ENCODE measurements around the gene CEP41. TPM values are rescaled to one million over a fixed set of nuclear protein-coding genes. Genes with fewer than 3 reads are reported as not detected.

Gene CEP41
- total RNA-seq, 4 donors from 2014 or later: 1.8 to 6.2 (median 1.9) TPM

GRCh38 chr7:130397758-130398073 is 43.1 kb downstream of the CEP41 start:
- intact Hi-C loops (cut with DNase I; ENCODE audit: low total_unique reads) (no loop called here), in situ Hi-C loops (cut with MboI; ENCODE audit: low sequenced_read_pairs in 4 of 4) (no loop called here)
- H3K36me3 ChIP-seq: no peaks in the 10 kb centered on the region
- H3K4me1 ChIP-seq: no peaks in the 10 kb centered on the region
- H3K9me3 ChIP-seq: no peaks in the 10 kb centered on the region
- no peaks in the 10 kb centered on the region for H3K27me3 ChIP-seq
- TF ChIP-seq CTCF (IDR thresholded peaks at IDR 0.05 in 4 of 5, conservative IDR thresholded peaks at IDR 0.05 in 1 of 5): no peak
- no peak for TF ChIP-seq POLR2A (IDR thresholded peaks at IDR 0.05)
- no peak for ATAC-seq
- no peak overlapping the region for H3K27ac ChIP-seq
- H3K4me3 ChIP-seq: no peak overlapping the region
- DNase-seq: no peak

GRCh38 chr7:130397051-130397757 is 43.6 kb downstream of the CEP41 start:
- ATAC-seq (no peak), DNase-seq (no peak)
- no peak overlapping the region for H3K4me3 ChIP-seq
- H3K4me1 ChIP-seq: no peaks in the 10 kb centered on the region
- no peaks in the 10 kb centered on the region for H3K27me3 ChIP-seq
- no peaks in the 10 kb centered on the region for H3K36me3 ChIP-seq
- TF ChIP-seq CTCF (IDR thresholded peaks at IDR 0.05 in 4 of 5, conservative IDR thresholded peaks at IDR 0.05 in 1 of 5) (no peak), POLR2A (IDR thresholded peaks at IDR 0.05) (no peak)
- in situ Hi-C loops (cut with MboI; ENCODE audit: low sequenced_read_pairs in 4 of 4): no loop called here
- no peaks in the 10 kb centered on the region for H3K9me3 ChIP-seq
- H3K27ac ChIP-seq: no peak overlapping the region
- intact Hi-C loops (cut with DNase I; ENCODE audit: low total_unique reads): no loop called here

DNA sequence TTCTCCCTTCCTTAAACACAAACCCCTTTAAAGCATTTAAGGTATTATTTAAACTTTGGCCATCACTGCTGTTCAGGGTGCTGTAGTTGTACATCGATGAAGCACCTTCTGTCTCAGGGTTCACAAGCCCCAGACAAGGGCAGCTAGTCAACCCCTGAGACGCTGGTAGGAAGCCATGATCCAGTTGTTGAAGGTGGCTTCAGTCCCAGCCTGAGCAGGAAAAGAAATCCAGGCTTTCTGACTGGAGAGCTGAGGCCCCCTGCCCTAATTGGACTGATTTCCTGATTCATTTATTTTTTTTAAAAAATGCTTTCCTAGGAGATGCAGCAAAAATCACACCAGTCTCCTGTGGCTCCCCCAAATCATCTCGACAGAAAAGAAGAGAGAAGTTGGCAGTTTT is 44.7 kb downstream of the CEP41 start:
- no peaks in the 10 kb centered on the region for H3K9me3 ChIP-seq
- H3K4me1 ChIP-seq: no peaks in the 10 kb centered on the region
- H3K36me3 ChIP-seq: no peaks in the 10 kb centered on the region
- H3K27me3 ChIP-seq: no peaks in the 10 kb centered on the region
- H3K4me3 ChIP-seq: no peak overlapping the region
- intact Hi-C loops (cut with DNase I; ENCODE audit: low total_unique reads): no loop called here
- no peak overlapping the region for H3K27ac ChIP-seq
- in situ Hi-C loops (cut with MboI; ENCODE audit: low sequenced_read_pairs in 4 of 4): no loop called here
- no peak for ATAC-seq
- TF ChIP-seq CTCF (IDR thresholded peaks at IDR 0.05 in 4 of 5, conservative IDR thresholded peaks at IDR 0.05 in 1 of 5) (no peak), POLR2A (IDR thresholded peaks at IDR 0.05) (no peak)
- no peak for DNase-seq

GRCh38 chr7:130395421-130395820 is 45.4 kb downstream of the CEP41 start:
- Histone ChIP-seq H3K27me3 (no peaks in the 10 kb centered on the region), H3K4me3 (no peak overlapping the region), H3K4me1 (no peaks in the 10 kb centered on the region), H3K9me3 (no peaks in the 10 kb centered on the region), H3K36me3 (no peaks in the 10 kb centered on the region), H3K27ac (no peak overlapping the region)
- ATAC-seq (no peak), DNase-seq (no peak)
- intact Hi-C loops (cut with DNase I; ENCODE audit: low total_unique reads): no loop called here
- TF ChIP-seq CTCF (IDR thresholded peaks at IDR 0.05 in 4 of 5, conservative IDR thresholded peaks at IDR 0.05 in 1 of 5) (no peak), POLR2A (IDR thresholded peaks at IDR 0.05) (no peak)
- in situ Hi-C loops (cut with MboI; ENCODE audit: low sequenced_read_pairs in 4 of 4): no loop called here

All from gastrocnemius medialis (tissue), 4 donors.